22Rv1 (cell line): ENCODE measurements around the gene IL1RL2.

Experiments
- H3K27ac ChIP-seq: fragments of 450-650 bp; 2 replicates; pipeline ENCODE4 v1.5.1; 2017
- ZFX ChIP-seq: fragments of 450-650 bp; IDR thresholded peaks from 2 replicates; pipeline ENCODE4 v1.6.1; 2017; ENCODE audit warnings: antibody characterized with exemption, borderline replicate concordance
- TF ChIP-seq, protein P1 (sequence below): fragments of 450-650 bp; IDR thresholded peaks from 2 replicates; pipeline ENCODE4 v1.5.1; 2017; ENCODE audit warnings: mild to moderate bottlenecking

Gene IL1RL2

DNA sequence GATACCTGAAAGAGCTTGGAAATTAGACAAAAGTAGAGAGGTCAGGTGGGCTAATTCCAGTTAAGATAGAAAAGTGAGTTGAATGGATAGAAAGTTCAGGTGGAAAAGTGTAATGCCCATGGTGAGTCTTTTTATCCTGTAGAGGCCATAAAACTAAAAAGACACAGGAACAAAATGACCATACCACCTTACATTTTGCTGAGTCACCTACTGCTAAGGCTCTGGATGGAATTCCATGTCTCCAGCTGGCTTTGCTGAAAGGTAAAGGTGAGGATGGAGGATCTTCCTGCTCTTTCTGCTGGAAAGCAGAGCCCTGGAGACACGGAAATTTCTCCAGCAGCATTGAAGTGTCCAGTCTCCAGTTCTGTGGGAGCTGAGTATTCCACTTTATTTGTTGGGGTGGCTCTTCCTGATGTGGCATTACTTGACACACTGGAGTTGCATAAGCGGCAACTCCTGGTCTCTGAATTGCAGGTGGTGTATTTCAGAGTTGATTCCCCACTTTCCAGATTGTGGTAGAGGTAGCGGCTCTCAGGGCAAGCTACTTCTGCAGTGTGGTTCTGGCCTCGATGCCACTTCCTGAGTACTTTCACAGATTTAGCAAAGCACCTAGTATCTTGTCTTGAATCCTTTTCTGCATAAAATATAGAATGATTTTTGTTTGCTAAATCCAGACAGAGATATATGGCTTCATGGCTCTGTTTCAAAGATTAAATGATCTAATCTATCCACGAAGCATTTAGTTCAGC, 10.7 kb downstream of the IL1RL2 start:
- H3K27ac ChIP-seq, result no peak overlapping the region
- no peak for TF ChIP-seq ZFX
- TF ChIP-seq, protein P1, sequence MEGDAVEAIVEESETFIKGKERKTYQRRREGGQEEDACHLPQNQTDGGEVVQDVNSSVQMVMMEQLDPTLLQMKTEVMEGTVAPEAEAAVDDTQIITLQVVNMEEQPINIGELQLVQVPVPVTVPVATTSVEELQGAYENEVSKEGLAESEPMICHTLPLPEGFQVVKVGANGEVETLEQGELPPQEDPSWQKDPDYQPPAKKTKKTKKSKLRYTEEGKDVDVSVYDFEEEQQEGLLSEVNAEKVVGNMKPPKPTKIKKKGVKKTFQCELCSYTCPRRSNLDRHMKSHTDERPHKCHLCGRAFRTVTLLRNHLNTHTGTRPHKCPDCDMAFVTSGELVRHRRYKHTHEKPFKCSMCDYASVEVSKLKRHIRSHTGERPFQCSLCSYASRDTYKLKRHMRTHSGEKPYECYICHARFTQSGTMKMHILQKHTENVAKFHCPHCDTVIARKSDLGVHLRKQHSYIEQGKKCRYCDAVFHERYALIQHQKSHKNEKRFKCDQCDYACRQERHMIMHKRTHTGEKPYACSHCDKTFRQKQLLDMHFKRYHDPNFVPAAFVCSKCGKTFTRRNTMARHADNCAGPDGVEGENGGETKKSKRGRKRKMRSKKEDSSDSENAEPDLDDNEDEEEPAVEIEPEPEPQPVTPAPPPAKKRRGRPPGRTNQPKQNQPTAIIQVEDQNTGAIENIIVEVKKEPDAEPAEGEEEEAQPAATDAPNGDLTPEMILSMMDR, result no peak

DNA sequence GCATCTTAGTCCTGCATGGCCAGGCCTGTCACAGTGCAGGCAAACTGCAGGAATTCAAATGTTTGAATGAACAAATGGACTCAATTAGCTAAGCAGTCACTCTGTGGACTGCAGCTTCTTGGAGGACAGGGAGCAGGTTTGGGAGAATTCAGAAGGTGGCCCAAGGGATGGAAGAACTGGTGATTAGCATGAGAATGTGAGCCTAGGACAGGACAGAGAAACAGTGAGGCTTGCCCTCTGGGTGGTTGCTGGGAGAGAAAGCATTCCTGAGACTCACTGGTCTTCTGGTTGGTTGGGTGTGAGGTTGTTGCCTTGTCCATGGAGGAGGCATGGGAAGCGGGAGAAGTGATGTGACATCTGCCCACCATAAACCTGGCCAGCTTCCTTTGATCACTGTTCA, 13.7 kb downstream of the IL1RL2 start:
- TF ChIP-seq, protein P1, result no peak
- TF ChIP-seq ZFX, result no peak
- no peak overlapping the region for H3K27ac ChIP-seq

DNA sequence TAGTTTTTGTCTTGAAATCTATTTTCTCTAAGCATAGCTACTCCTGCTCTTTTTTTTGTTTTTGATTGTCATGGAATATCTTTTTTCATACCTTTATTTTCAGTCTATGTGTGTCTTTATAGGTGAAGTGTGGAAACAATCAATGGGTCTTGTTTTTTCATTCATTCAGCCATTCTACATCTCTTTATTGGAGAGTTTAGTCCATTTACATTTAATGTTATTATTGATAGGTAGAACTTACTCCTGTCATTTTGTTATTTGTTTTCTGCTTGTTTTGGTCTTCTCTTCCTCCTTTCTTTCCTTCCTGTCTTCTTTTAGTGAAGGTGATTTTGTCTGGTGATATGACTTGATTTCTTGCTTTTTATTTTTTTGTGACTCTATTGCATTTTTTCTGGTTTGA, 17.8 kb downstream of the IL1RL2 start:
- no peak overlapping the region for H3K27ac ChIP-seq
- TF ChIP-seq, protein P1, result no peak
- TF ChIP-seq ZFX, result no peak

DNA sequence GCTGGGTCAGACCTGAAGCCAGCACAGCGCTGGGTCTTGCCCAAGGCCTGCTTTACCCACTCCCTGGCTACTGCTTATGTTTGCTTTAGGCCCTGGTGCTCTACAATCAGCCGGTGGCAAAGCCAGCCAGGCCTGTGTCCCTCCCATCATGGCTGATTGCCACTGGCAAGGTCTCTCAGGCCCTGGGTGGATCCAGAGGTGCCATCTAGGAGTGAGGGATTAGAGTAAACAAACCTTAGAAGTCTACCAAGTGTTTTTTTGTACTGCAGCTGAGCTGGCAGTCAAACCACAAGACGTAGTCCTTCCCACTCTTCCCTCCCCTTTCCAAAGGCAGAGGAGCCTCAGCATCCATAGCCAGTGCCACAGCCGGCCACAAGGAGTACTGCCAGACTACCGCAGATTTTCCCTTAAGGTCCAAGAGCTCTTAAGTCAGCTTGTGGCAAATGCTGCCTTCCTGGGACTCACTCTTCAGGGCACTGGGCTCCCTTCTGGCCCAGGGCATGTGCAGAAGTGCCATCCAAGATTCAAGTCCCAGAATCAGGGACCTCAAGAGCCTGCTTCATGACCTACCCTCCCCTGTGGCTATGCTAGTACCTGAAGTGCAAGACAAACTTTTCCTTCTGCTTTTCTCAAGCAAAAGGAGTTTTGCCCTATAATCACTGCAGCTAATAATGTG, 20.0 kb downstream of the IL1RL2 start:
- no peak overlapping the region for H3K27ac ChIP-seq
- TF ChIP-seq, protein P1, result no peak
- no peak for TF ChIP-seq ZFX

DNA sequence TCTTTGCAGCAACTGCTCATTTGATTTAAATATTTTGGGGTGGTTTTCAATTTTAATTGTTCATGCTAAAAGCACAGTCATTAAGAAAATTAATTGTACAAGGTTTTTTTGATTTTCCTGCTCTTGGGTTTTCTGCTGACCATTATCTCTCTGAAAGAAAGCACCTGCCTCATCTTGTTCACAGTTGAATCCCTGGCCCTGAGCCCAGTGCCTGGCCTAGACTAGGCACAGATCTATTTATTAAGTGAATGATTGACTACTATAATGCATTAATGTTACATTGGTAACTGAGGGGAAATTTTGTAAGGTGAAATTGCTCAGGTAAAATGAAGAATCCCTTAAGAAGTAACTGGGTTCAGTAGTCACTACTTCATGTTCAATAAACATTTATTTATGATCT, 22.0 kb downstream of the IL1RL2 start:
- no peak overlapping the region for H3K27ac ChIP-seq
- TF ChIP-seq, protein P1, result no peak
- no peak for TF ChIP-seq ZFX

DNA sequence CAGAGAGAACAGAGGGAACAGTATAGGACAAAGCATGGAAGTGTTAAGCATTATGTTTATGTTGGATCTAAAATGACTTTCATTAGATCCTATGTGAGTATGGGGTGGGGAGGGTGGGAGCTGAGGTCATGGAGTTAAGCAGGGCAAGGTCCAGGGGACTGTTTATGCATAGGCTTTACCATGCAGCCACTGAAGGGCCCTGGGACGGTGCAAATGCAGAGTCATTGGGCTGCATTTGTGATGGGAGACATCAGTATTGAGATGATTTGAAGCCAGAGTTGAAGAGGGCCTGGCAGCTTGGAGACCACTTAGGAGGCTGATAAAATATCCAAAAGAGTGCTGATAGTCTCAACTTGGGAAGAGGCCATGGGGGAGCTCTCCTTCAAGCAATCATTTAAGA, 22.7 kb downstream of the IL1RL2 start:
- TF ChIP-seq, protein P1, result no peak
- H3K27ac ChIP-seq, result no peak overlapping the region

DNA sequence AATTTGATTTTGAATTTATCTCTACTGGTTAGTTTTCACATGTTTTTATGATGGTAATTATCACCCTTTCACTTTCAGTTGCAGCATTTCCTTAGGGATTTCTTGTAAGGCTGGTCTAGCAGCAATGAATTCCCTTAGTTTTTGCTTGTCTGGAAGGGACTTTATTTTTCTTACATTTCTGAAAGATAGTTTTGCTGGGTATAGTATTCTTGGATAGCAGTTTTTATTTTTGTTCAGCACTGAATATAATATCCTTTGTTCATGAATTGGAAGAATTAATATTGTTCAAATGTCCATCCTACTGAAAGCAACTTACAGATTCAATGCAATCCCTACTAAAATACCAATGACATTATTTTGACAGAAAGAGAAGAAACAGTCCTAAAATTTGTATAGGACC, 30.2 kb downstream of the IL1RL2 start:
- no peak for TF ChIP-seq ZFX
- TF ChIP-seq, protein P1, result no peak
- no peak overlapping the region for H3K27ac ChIP-seq
